DND-41 (cell line): ENCODE results near the gene SEMA3B.

ENCODE experiments used
- EZH2 ChIP-seq: IDR thresholded peaks from 3 replicates; pipeline ENCODE4 v1.6.1; 2012; ENCODE audit warnings: borderline replicate concordance, low read depth, mild to moderate bottlenecking, moderate library complexity, low read length, inconsistent platforms; ENCODE audit not compliant: severe bottlenecking
- TF ChIP-seq, protein P1 (sequence below): IDR thresholded peaks from 2 replicates; pipeline ENCODE4 v1.5.1; 2012; ENCODE audit warnings: borderline replicate concordance, low read length, moderate library complexity, mild to moderate bottlenecking; ENCODE audit not compliant: poor library complexity, severe bottlenecking; ENCODE audit errors: extremely low read depth

DNA sequence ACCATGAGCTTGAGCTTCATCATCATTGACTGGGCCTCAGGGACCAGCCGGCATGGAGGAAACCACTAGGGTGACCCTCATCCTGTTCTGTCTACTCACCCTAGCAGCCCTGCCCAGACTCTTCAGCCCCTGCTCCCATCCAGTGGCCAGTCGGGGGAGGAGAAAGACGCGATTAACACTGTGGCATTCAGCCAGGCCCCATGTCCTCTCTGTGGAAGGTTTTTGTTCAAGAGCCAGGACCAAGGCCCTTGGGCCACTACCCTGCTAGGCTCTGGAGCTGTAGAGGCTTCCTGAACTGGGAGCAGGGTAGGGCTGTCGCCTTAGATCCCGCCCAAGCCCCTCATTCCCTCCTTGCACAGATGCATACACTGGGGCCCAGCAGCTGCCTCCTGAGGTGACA, 48.8 kb upstream of the SEMA3B start:
- TF ChIP-seq, protein P1, sequence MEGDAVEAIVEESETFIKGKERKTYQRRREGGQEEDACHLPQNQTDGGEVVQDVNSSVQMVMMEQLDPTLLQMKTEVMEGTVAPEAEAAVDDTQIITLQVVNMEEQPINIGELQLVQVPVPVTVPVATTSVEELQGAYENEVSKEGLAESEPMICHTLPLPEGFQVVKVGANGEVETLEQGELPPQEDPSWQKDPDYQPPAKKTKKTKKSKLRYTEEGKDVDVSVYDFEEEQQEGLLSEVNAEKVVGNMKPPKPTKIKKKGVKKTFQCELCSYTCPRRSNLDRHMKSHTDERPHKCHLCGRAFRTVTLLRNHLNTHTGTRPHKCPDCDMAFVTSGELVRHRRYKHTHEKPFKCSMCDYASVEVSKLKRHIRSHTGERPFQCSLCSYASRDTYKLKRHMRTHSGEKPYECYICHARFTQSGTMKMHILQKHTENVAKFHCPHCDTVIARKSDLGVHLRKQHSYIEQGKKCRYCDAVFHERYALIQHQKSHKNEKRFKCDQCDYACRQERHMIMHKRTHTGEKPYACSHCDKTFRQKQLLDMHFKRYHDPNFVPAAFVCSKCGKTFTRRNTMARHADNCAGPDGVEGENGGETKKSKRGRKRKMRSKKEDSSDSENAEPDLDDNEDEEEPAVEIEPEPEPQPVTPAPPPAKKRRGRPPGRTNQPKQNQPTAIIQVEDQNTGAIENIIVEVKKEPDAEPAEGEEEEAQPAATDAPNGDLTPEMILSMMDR, result no peak
- TF ChIP-seq EZH2, result no peak
